ENCODE results near the gene GTF3C1.

Gene GTF3C1

DNA sequence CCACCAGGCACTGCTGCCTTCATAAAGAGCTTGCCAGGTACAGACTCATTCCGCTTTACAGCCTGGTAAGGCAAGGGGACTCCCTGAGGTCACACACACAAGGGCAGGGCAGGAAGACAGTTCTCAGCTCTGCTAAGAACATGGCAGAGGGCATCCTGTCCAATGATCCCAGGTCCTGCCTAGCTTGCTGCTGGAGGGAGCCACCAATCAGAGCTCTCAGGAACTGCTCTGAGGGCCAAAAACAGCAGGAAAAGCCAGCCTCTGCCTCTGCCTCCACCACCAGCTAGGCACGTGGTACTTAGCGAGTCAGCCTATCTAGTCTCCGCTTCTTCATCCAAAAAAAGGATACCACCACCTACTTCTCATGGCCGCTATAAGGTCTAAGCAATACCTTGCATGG, 66.1 kb downstream of the GTF3C1 start:
- FAIRE-seq (no peak), DNase-seq (ENCODE audit: insufficient read length, low spot score) (no peak)
- TF ChIP-seq SPI1 (IDR thresholded peaks at IDR 0.05; ENCODE audit: low read depth, low read length): no peak
- no peak for TF ChIP-seq POU2F2 (IDR thresholded peaks at IDR 0.05; ENCODE audit: low read depth, low read length)
- no peak for TF ChIP-seq TAF1 (IDR thresholded peaks at IDR 0.05; ENCODE audit: low read depth, low read length)
- no peak for TF ChIP-seq POLR2AphosphoS5 (IDR thresholded peaks at IDR 0.05; ENCODE audit: low read depth, low read length)
- no peak for TF ChIP-seq PAX5 (IDR thresholded peaks at IDR 0.05; ENCODE audit: insufficient read depth, low read length, severe bottlenecking)
- no peak for TF ChIP-seq POLR2A (IDR thresholded peaks at IDR 0.05; ENCODE audit: low read depth, low read length)

- FAIRE-seq (no peak), DNase-seq (ENCODE audit: insufficient read length, low spot score) (no peak)
- TF ChIP-seq POLR2AphosphoS5 (IDR thresholded peaks at IDR 0.05; ENCODE audit: low read depth, low read length) (no peak), TAF1 (IDR thresholded peaks at IDR 0.05; ENCODE audit: low read depth, low read length) (no peak)
Measured at GRCh38 chr16:27483088-27483437, 66.7 kb downstream of the GTF3C1 start.

- DNase-seq (ENCODE audit: insufficient read length, low spot score): no peak
- no peak for FAIRE-seq
- TF ChIP-seq TAF1 (IDR thresholded peaks at IDR 0.05; ENCODE audit: low read depth, low read length): no peak
- no peak for TF ChIP-seq SPI1 (IDR thresholded peaks at IDR 0.05; ENCODE audit: low read depth, low read length)
- no peak for TF ChIP-seq POLR2AphosphoS5 (IDR thresholded peaks at IDR 0.05; ENCODE audit: low read depth, low read length)
- no peak for TF ChIP-seq POLR2A (IDR thresholded peaks at IDR 0.05; ENCODE audit: low read depth, low read length)
- TF ChIP-seq PAX5 (IDR thresholded peaks at IDR 0.05; ENCODE audit: insufficient read depth, low read length, severe bottlenecking): no peak
- no peak for TF ChIP-seq POU2F2 (IDR thresholded peaks at IDR 0.05; ENCODE audit: low read depth, low read length)
Measured at GRCh38 chr16:27482397-27483087, 67.2 kb downstream of the GTF3C1 start.

DNA sequence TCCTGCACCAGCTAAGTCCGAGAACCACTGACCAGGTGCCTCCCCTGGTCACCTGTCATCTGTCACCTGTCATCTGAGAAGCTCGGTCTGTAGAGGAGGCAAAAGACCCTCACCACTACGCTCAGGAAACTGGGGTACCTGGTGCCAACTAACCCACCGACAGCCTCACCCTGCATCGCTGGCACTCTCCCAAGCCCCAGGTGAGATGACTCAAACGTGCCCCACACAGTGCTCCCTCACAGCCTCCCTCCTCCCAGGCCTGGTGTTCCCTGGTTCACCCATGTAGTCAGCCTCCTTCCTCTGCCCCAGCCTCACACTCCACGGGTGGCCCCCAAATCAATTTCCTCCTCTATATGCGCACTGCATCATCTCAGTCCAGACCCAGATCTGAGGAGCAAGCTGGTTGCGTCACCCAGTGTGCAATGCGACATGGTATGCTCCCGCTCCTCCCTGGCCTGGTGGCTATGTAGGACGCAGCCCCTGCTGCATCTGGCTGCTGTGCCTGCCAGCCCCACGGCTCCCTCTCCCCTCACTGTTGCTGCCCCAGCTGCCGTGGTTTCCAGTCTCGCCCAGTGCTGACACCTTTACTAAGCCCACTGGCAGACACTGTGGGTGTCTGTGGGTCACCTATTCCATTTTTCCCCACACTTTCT, 68.3 kb downstream of the GTF3C1 start:
- no peak for FAIRE-seq
- DNase-seq (ENCODE audit: insufficient read length, low spot score): no peak
- TF ChIP-seq POLR2A (IDR thresholded peaks at IDR 0.05; ENCODE audit: low read depth, low read length) (no peak), SPI1 (IDR thresholded peaks at IDR 0.05; ENCODE audit: low read depth, low read length) (no peak), TAF1 (IDR thresholded peaks at IDR 0.05; ENCODE audit: low read depth, low read length) (no peak), POU2F2 (IDR thresholded peaks at IDR 0.05; ENCODE audit: low read depth, low read length) (no peak), POLR2AphosphoS5 (IDR thresholded peaks at IDR 0.05; ENCODE audit: low read depth, low read length) (no peak), PAX5 (IDR thresholded peaks at IDR 0.05; ENCODE audit: insufficient read depth, low read length, severe bottlenecking) (no peak)

GRCh38 chr16:27480761-27481160, 69.0 kb downstream of the GTF3C1 start:
- no peak for TF ChIP-seq TAF1 (IDR thresholded peaks at IDR 0.05; ENCODE audit: low read depth, low read length)
- DNase-seq (ENCODE audit: insufficient read length, low spot score) (no peak), FAIRE-seq (no peak)

DNA sequence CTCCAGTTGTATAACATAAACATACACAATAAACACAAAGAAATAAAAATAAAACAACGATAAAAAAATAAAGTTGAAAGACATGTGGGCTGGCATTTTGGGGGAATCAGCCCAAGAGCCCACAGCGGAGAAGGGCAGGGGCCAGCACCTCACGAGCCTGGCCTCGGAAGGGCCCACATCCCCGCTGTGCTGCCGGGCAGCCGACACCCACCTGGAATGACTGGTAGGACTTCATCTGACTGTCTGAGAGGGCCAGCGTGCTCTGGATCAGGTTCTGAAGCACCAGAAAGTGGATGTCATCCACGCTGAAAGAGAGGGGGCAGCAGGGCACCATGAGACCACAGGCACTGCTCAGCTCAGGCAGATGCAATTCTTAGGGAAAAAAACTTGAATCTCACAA, 73.5 kb downstream of the GTF3C1 start:
- TF ChIP-seq TAF1 (IDR thresholded peaks at IDR 0.05; ENCODE audit: low read depth, low read length): no peak
- no peak for TF ChIP-seq PAX5 (IDR thresholded peaks at IDR 0.05; ENCODE audit: insufficient read depth, low read length, severe bottlenecking)
- no peak for TF ChIP-seq POLR2AphosphoS5 (IDR thresholded peaks at IDR 0.05; ENCODE audit: low read depth, low read length)
- TF ChIP-seq POLR2A (IDR thresholded peaks at IDR 0.05; ENCODE audit: low read depth, low read length): no peak
- TF ChIP-seq SPI1 (IDR thresholded peaks at IDR 0.05; ENCODE audit: low read depth, low read length): no peak
- no peak for TF ChIP-seq POU2F2 (IDR thresholded peaks at IDR 0.05; ENCODE audit: low read depth, low read length)
- no peak for DNase-seq (ENCODE audit: insufficient read length, low spot score)
- FAIRE-seq: no peak

- DNase-seq (ENCODE audit: insufficient read length, low spot score) (no peak), FAIRE-seq (no peak)
- TF ChIP-seq POLR2AphosphoS5 (IDR thresholded peaks at IDR 0.05; ENCODE audit: low read depth, low read length): no peak
- TF ChIP-seq SPI1 (IDR thresholded peaks at IDR 0.05; ENCODE audit: low read depth, low read length): no peak
- TF ChIP-seq TAF1 (IDR thresholded peaks at IDR 0.05; ENCODE audit: low read depth, low read length): no peak
- TF ChIP-seq PAX5 (IDR thresholded peaks at IDR 0.05; ENCODE audit: insufficient read depth, low read length, severe bottlenecking): no peak
- TF ChIP-seq POU2F2 (IDR thresholded peaks at IDR 0.05; ENCODE audit: low read depth, low read length): no peak
- TF ChIP-seq POLR2A (IDR thresholded peaks at IDR 0.05; ENCODE audit: low read depth, low read length): no peak
Measured at GRCh38 chr16:27475561-27475960, 74.2 kb downstream of the GTF3C1 start.

- no peak for FAIRE-seq
- no peak for DNase-seq (ENCODE audit: insufficient read length, low spot score)
- no peak for TF ChIP-seq POU2F2 (IDR thresholded peaks at IDR 0.05; ENCODE audit: low read depth, low read length)
- TF ChIP-seq POLR2AphosphoS5 (IDR thresholded peaks at IDR 0.05; ENCODE audit: low read depth, low read length): no peak
- TF ChIP-seq POLR2A (IDR thresholded peaks at IDR 0.05; ENCODE audit: low read depth, low read length): no peak
- no peak for TF ChIP-seq PAX5 (IDR thresholded peaks at IDR 0.05; ENCODE audit: insufficient read depth, low read length, severe bottlenecking)
- no peak for TF ChIP-seq TAF1 (IDR thresholded peaks at IDR 0.05; ENCODE audit: low read depth, low read length)
Measured at GRCh38 chr16:27474921-27475320, 74.8 kb downstream of the GTF3C1 start.

GRCh38 chr16:27474041-27474440, 75.7 kb downstream of the GTF3C1 start:
- DNase-seq (ENCODE audit: insufficient read length, low spot score): no peak
- TF ChIP-seq POU2F2 (IDR thresholded peaks at IDR 0.05; ENCODE audit: low read depth, low read length) (no peak), SPI1 (IDR thresholded peaks at IDR 0.05; ENCODE audit: low read depth, low read length) (no peak), POLR2AphosphoS5 (IDR thresholded peaks at IDR 0.05; ENCODE audit: low read depth, low read length) (no peak), POLR2A (IDR thresholded peaks at IDR 0.05; ENCODE audit: low read depth, low read length) (no peak), PAX5 (IDR thresholded peaks at IDR 0.05; ENCODE audit: insufficient read depth, low read length, severe bottlenecking) (no peak), TAF1 (IDR thresholded peaks at IDR 0.05; ENCODE audit: low read depth, low read length) (no peak)
- FAIRE-seq: no peak
